Stimulated activated CD4-positive, alpha-beta T cell treated with anti-CD3 and anti-CD28 coated beads, Interleukin-15, amount 100 ng/mL, for 48 hours (primary cell): Measurements from ENCODE around the gene C16orf92.
"Not testable (repeated sequence)": the region's sequence is repeated elsewhere in the genome, so short reads cannot be mapped to it uniquely, and the experiment has no call there.

ENCODE experiments used
- DNase-seq, 2 donors: peaks; one replicate each; pipeline ENCODE4 v3.0.0-alpha.2; 2020; ENCODE audit warnings: low read depth in 2 of 2

Gene C16orf92

GRCh38 chr16:30005341-30006094 is 17.5 kb upstream of the C16orf92 start:
- DNase-seq, result no peak

GRCh38 chr16:30006095-30006473 is 16.9 kb upstream of the C16orf92 start:
- DNase-seq, result no peak

DNA sequence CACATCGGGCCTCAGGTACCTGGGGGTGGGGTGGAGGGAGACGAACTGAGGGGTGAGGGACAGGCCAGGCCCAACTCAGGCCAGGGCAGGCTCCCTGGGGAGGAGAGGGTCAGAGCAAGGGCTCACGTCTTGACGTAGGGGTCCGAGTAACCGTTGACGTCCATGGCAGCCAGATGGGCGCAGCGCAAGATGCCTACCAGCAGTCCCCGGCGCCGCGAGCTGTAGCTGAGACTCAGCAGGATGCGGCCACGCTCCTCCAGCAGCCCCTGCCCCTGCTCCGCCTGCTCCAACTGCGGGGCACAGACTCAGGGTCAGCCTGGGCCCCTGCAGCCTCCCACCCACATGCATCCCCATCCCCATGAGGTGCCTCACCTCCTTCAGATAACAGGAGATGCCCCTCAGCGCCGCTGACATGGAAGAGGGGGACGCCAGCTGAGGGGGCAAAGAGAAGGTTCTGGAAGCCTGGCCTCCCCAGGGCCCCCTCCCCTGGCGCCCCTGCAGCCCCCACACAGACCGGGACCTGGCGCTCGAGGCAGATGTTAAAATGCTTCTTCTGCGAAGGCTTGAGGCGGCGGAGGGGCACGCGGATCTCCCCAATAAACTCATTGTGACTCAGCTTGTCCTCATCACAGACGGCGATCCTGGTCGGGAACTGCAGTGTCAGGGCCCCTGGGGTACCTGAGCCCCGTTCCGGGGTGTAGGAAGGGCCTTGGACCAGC is 16.2 kb upstream of the C16orf92 start:
- no peak for DNase-seq

GRCh38 chr16:30007378-30007895 is 15.6 kb upstream of the C16orf92 start:
- DNase-seq, result no peak

GRCh38 chr16:30009085-30009862 is 13.7 kb upstream of the C16orf92 start:
- no peak for DNase-seq

- no peak for DNase-seq
These were observed 12.8 kb upstream of the C16orf92 start for GRCh38 chr16:30009990-30010843.

DNA sequence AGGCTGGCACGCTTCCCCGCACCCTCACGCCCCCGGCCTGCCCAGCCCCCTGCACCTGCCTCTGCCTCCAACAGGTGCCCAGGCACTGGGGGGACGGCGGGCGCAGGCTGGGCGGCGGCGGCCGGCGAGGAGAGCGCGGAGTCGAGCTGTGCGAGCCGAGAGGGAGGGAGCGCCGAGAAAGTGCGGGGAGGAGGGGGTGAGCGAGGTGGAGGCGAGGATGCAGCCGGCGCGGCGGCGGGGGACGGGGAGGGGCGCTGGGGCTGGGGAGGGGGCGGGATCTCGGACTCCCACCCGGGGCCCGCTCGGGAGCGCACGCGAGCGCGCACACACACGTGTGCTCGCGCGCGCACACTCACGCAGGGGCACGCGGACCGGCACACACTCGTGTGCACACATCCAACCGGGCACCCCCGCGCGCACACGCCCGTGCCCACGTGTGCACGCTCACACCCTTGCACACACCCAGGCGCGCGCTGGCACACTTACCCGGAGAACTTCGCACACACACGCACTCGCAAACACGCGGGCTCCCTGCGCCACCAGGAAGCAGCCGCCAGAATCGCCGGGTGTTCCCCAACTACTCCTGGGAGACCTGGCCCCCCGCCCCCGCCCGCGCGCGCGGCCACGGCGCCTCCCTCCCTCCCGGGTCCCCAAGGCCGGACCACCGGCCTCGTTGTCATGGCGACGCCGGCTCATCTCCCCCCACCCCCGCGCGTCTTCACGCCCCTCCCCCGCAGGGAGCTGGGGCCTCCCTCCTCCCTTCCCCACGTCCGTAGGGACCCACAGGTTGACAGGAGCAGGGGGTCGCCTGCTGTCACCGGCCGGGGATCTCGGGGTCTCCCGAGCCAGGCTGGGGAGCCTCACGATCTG is 11.9 kb upstream of the C16orf92 start, which contains the start of gene DOC2A:
DOC2A (minus strand) TSS at position 184 of the 870 bp plus-strand sequence. CDS start 805 bp downstream, outside the sequence.
- no peak for DNase-seq

- DNase-seq, result no peak
These were observed 11.1 kb upstream of the C16orf92 start for GRCh38 chr16:30011714-30012504.

- not testable (repeated sequence) for DNase-seq
These were observed 10.4 kb upstream of the C16orf92 start for GRCh38 chr16:30012598-30012997.

- DNase-seq, result not testable (repeated sequence)
These were observed 7.5 kb upstream of the C16orf92 start for GRCh38 chr16:30015450-30015849.

DNA sequence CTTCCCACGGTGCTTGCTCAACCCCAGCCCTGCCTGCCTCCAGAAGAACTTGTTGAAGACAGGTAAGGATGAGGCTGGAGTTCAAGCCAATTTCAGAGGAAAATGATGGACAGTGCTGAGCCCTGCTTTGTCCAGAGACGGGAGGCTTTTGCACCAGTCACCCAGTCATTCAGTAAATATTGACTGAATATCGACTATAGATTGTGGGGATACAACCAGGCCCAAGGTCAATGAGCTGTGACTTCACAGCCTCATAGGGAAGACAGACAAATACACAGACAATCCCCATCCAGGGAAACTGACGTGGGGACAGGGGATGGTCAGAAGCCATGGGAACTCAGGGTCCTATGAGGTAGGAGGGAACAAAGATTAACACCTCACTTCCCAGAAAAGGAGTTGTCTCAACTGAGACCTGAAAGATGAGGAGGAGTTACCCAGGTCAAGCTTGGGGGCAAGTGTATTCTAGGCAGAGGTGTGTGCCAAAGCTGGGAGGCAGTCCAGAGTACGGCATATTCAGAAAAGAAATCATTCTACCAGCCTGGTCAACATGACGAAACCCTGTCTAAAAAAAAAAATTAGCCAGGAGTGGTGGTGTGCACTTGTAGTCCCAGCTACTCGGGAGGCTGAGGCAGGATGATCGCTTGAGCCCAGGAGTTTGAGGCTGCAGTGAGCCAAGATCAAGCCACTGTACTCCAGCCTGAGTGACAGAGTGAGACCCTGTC is 6.3 kb upstream of the C16orf92 start:
- DNase-seq, result no peak

GRCh38 chr16:30017277-30017656 is 5.7 kb upstream of the C16orf92 start:
- DNase-seq, result no peak

GRCh38 chr16:30017937-30018336 is 5.1 kb upstream of the C16orf92 start:
- DNase-seq, result not testable (repeated sequence)

DNA sequence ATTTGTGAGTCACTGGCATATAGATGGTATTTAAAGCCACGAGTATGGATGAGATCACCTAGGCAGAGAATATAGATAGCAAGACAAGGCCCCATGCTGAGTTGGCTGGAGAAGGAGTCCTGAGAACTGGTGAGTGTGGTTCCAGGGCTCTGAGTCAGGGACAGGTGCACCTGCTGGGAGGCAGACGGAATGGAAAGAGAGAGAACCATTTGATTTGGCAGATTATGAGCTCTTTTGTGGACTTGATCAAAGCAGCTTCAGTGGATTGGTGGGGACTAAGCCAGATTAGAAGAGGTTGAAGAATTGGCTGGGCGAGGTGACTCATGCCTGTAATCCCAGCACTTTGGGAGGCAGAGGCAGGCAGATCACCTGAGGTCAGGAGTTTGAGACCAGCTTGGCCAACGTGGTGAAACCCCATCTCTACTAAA is 4.3 kb upstream of the C16orf92 start:
- no peak for DNase-seq

GRCh38 chr16:30023586-30023985 is 588 bp downstream of the C16orf92 start:
- DNase-seq, result no peak

DNA sequence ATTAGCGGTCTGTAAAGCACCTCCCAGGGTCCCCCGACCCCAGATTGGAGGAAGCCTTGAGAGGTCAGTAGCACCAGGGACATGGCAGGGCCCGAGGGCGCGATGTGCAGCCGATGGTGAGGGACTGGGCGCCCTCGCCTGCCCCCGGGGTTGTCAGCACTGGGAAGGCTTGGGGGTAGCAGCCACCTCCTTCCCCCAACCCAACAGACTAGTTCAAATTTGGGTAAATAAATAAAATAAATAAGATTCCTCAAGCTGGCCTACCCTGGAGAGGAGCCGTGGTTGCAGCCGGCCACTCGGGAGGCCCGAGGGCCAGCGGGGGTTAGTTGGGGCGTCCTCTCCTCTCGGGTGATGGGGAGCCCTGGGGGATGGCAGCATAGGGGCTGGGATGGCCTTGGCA is 1.5 kb downstream of the C16orf92 start:
- DNase-seq, result no peak

DNA sequence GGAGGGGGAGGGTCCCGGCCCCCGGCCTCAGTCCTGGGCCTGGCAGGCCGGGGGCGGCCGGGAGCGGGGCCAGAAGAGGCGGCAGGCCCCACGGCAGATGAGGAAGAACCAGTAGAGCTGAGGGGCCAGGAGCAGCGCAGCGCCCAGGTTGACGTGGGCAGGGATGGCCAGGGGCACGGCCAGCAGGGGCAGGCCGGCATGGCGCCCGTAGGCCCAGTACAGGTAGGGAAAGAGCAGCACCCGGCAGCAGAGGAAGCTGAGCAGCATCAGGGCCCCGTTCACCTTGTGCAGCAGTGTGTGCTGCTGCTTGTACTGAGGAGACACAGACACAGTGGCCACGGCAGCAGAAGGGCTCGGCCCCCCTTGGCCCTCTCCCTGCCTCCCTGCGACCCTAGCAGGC is 2.2 kb downstream of the C16orf92 start:
- DNase-seq, result no peak

DNA sequence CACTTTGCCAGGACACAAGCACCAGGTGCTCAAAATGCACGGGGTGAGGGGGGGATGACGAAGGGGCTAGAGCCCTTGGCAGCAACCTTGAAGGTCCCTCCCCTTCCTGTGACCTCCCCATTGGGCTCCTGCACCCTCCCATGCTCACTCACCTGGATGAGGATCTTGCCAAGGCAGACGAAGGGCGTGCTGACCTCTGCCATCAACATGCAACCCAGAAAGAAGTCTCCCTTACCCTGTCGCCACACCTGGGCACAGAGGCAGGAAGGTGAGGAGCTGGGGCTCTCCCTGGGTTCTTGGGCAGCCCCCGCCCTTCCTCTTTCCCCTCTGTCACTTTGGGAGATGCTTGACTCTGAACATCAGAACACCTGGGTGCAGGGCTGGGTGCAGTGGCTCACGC is 2.6 kb downstream of the C16orf92 start:
- no peak for DNase-seq

DNA sequence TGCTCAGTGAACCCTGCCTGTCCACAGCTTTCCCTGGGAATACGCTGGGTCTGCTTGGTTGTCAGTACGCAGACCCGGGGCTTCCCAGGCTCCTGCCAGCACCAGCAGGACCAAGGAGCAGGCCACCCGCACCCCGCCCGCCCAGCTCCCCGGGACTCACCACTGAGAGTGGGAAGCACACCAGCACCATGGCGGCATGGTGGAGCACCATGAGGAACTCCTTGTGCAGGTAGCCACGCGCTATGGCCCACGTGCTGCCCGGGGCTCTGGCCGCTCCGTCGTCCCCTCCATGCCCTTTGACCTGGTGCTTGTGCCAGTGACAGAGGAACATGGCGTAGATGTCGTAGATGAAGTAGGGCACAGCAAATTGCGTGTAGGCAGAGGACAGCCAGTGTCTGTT is 3.5 kb downstream of the C16orf92 start:
- no peak for DNase-seq
